ENCODE results near the gene SRPK2.

SRPK2 gene

DNA sequence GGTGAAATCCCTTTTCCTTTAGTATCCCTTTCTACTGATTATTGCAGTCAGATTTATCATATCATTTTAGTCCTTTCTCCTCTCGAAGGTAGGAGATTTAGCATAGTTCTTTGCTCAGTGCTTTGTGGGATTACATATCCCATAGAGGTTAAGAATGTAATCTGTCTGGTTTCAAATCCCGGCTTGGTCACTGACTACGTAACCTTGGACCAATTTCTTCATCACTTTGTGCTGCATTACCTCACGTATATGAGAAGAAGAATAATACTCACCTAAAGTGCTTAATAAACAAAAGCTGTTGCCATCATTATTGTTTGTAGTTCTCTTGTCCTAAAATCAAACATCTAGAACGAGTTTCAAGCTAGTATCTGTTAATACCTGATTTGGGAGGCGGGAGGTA, 300.7 kb downstream of the SRPK2 start:
- ChIA-PET POLR2A (no interaction called here), CTCF (no interaction called here)
- no peaks in the 10 kb centered on the region for H3K9me3 ChIP-seq (ENCODE audit: control insufficient read depth, insufficient read depth, low read depth, low read length)
- no peak overlapping the region for H3K27ac ChIP-seq (ENCODE audit: extremely low read depth, low read depth, low read length)
- no peaks in the 10 kb centered on the region for H3K4me1 ChIP-seq (ENCODE audit: control insufficient read depth, insufficient read depth, low read length)
- H3K36me3 ChIP-seq (ENCODE audit: control insufficient read depth in 2 of 2, insufficient read depth in 1 of 2, low read length in 2 of 2): peaks cover 46 to 50% of the 10 kb centered on the region in 2 experiments
- TF ChIP-seq ZNF596 (tag by site-specific recombination; IDR thresholded peaks at IDR 0.05): no peak
- TF ChIP-seq KLF7 (tag by site-specific recombination; IDR thresholded peaks at IDR 0.05; ENCODE audit: borderline replicate concordance): no peak
- no peak overlapping the region for H3K4me3 ChIP-seq (ENCODE audit: low read depth, low read length)

GRCh38 chr7:105086850-105087249, 301.9 kb downstream of the SRPK2 start:
- TF ChIP-seq ZNF791 (tag by site-specific recombination; IDR thresholded peaks at IDR 0.05): no peak
- TF ChIP-seq ZNF670 (tag by site-specific recombination; IDR thresholded peaks at IDR 0.05; ENCODE audit: low read depth): no peak
- TF ChIP-seq, protein P1, sequence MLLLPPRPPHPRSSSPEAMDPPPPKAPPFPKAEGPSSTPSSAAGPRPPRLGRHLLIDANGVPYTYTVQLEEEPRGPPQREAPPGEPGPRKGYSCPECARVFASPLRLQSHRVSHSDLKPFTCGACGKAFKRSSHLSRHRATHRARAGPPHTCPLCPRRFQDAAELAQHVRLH (tag by site-specific recombination; IDR thresholded peaks at IDR 0.05): no peak
- TF ChIP-seq ZNF830 (tag by site-specific recombination; IDR thresholded peaks at IDR 0.05; ENCODE audit: low read depth): no peak
- no peak for TF ChIP-seq KLF7 (tag by site-specific recombination; IDR thresholded peaks at IDR 0.05; ENCODE audit: borderline replicate concordance)
- TF ChIP-seq ZNF416 (tag by site-specific recombination; IDR thresholded peaks at IDR 0.05): no peak
- no peak for TF ChIP-seq REST (tag by site-specific recombination; IDR thresholded peaks at IDR 0.05)
- TF ChIP-seq GFI1B (tag by site-specific recombination; IDR thresholded peaks at IDR 0.05): no peak
- no peak for TF ChIP-seq ZNF266 (tag by site-specific recombination; IDR thresholded peaks at IDR 0.05; ENCODE audit: low read depth)
- TF ChIP-seq TCF7L2 (IDR thresholded peaks at IDR 0.05; ENCODE audit: borderline replicate concordance, low read depth, low read length): no peak
- no peak for TF ChIP-seq HIC1 (tag by site-specific recombination; IDR thresholded peaks at IDR 0.05)
- TF ChIP-seq ZNF549 (tag by site-specific recombination; IDR thresholded peaks at IDR 0.05): no peak
- no peak for TF ChIP-seq ZXDB (tag by site-specific recombination; IDR thresholded peaks at IDR 0.05)
- no peak for TF ChIP-seq ZNF184 (tag by site-specific recombination; IDR thresholded peaks at IDR 0.05)
- TF ChIP-seq ZNF561 (tag by site-specific recombination; IDR thresholded peaks at IDR 0.05; ENCODE audit: borderline replicate concordance): no peak
- TF ChIP-seq RBAK (tag by site-specific recombination; IDR thresholded peaks at IDR 0.05): no peak
- TF ChIP-seq ZBTB10 (tag by site-specific recombination; IDR thresholded peaks at IDR 0.05): no peak
- no peaks in the 10 kb centered on the region for H3K4me1 ChIP-seq (ENCODE audit: control insufficient read depth, insufficient read depth, low read length)
- ChIA-PET CTCF (interaction anchor here (0.5 to 0.6 kb wide), 2 partner anchors 76 to 105 kb away, joined by 3 to 4 read pairs; no protein-coding TSS in a partner anchor), POLR2A (no interaction called here)
- no peaks in the 10 kb centered on the region for H3K9me3 ChIP-seq (ENCODE audit: control insufficient read depth, insufficient read depth, low read depth, low read length)
- no peak overlapping the region for H3K27ac ChIP-seq (ENCODE audit: extremely low read depth, low read depth, low read length)
- no peak overlapping the region for H3K4me3 ChIP-seq (ENCODE audit: low read depth, low read length)
- peaks cover 39 to 48% of the 10 kb centered on the region in 2 experiments for H3K36me3 ChIP-seq (ENCODE audit: control insufficient read depth in 2 of 2, insufficient read depth in 1 of 2, low read length in 2 of 2)

Measured in HEK293 (cell line).